ENCODE measurements around the gene ARHGAP26.

ARHGAP26 gene

GRCh38 chr5:143251946-143252345, 481.8 kb downstream of the ARHGAP26 start:
- Histone ChIP-seq H3K4me3 (ENCODE audit: low read depth in 1 of 2, low read length in 1 of 2) (no peak overlapping the region), H3K27me3 (no peaks in the 10 kb centered on the region), H3K4me1 (ENCODE audit: control insufficient read depth in 1 of 2, insufficient read depth in 1 of 2, low read depth in 1 of 2, low read length in 1 of 2) (no peaks in the 10 kb centered on the region), H3K27ac (no peak overlapping the region), H3K9me3 (no peaks in the 10 kb centered on the region), H3K36me3 (no peaks in the 10 kb centered on the region)
- no peak for TF ChIP-seq CTCF (IDR thresholded peaks at IDR 0.05)

GRCh38 chr5:143254819-143255218, 484.6 kb downstream of the ARHGAP26 start:
- Histone ChIP-seq H3K4me3 (ENCODE audit: low read depth in 1 of 2, low read length in 1 of 2) (no peak overlapping the region), H3K9me3 (no peaks in the 10 kb centered on the region), H3K27ac (no peak overlapping the region), H3K4me1 (ENCODE audit: control insufficient read depth in 1 of 2, insufficient read depth in 1 of 2, low read depth in 1 of 2, low read length in 1 of 2) (no peaks in the 10 kb centered on the region), H3K27me3 (no peaks in the 10 kb centered on the region), H3K36me3 (no peaks in the 10 kb centered on the region)
- no peak for TF ChIP-seq CTCF (IDR thresholded peaks at IDR 0.05)

GRCh38 chr5:143258559-143259253, 488.5 kb downstream of the ARHGAP26 start:
- Histone ChIP-seq H3K9me3 (no peaks in the 10 kb centered on the region), H3K27ac (no peak overlapping the region), H3K4me3 (ENCODE audit: low read depth in 1 of 2, low read length in 1 of 2) (no peak overlapping the region), H3K36me3 (no peaks in the 10 kb centered on the region), H3K27me3 (no peaks in the 10 kb centered on the region), H3K4me1 (ENCODE audit: control insufficient read depth in 1 of 2, insufficient read depth in 1 of 2, low read depth in 1 of 2, low read length in 1 of 2) (no peaks in the 10 kb centered on the region)
- TF ChIP-seq CTCF (IDR thresholded peaks at IDR 0.05), result no peak

GRCh38 chr5:143259254-143259605, 489.1 kb downstream of the ARHGAP26 start:
- H3K36me3 ChIP-seq, result no peaks in the 10 kb centered on the region
- no peaks in the 10 kb centered on the region for H3K27me3 ChIP-seq
- H3K4me3 ChIP-seq (ENCODE audit: low read depth in 1 of 2, low read length in 1 of 2), result no peak overlapping the region
- no peak overlapping the region for H3K27ac ChIP-seq
- no peak for TF ChIP-seq CTCF (IDR thresholded peaks at IDR 0.05)
- no peaks in the 10 kb centered on the region for H3K9me3 ChIP-seq
- no peaks in the 10 kb centered on the region for H3K4me1 ChIP-seq (ENCODE audit: control insufficient read depth in 1 of 2, insufficient read depth in 1 of 2, low read depth in 1 of 2, low read length in 1 of 2)

- TF ChIP-seq CTCF (IDR thresholded peaks at IDR 0.05), result no peak
- H3K36me3 ChIP-seq, result no peaks in the 10 kb centered on the region
- no peak overlapping the region for H3K27ac ChIP-seq
- H3K27me3 ChIP-seq, result no peaks in the 10 kb centered on the region
- H3K4me1 ChIP-seq (ENCODE audit: control insufficient read depth in 1 of 2, insufficient read depth in 1 of 2, low read depth in 1 of 2, low read length in 1 of 2), result no peaks in the 10 kb centered on the region
- H3K9me3 ChIP-seq, result no peaks in the 10 kb centered on the region
- H3K4me3 ChIP-seq (ENCODE audit: low read depth in 1 of 2, low read length in 1 of 2), result no peak overlapping the region
Measured at GRCh38 chr5:143261748-143262392, 491.7 kb downstream of the ARHGAP26 start.

Data from neutrophil (primary cell).